Transverse colon (tissue), 4 donors: ENCODE results near the gene LNX1. TPM values are rescaled to one million over a fixed set of nuclear protein-coding genes. Genes with fewer than 3 reads are reported as not detected.

ENCODE experiments used
- DNase-seq: peaks from one replicate; pipeline ENCODE4 v3.0.0-alpha.2; 2019
- H3K27ac ChIP-seq, 4 donors: fragments of 200-600 bp; sonication (generic); 2 replicates each; pipeline ENCODE4 v1.5.1; 2016 to 2018; ENCODE audit warnings: inconsistent platforms in 4 of 4
- H3K27me3 ChIP-seq: fragments of 200-600 bp; sonication (generic); 2 replicates; pipeline ENCODE4 v1.5.1; 2017; ENCODE audit warnings: inconsistent platforms
- H3K36me3 ChIP-seq, 4 donors: fragments of 200-600 bp; sonication (generic); 2 replicates each; pipeline ENCODE4 v1.5.1; 2017 to 2019; ENCODE audit warnings: inconsistent platforms in 4 of 4
- H3K4me1 ChIP-seq, 4 donors: fragments of 200-600 bp; sonication (generic); 2 replicates each; pipeline ENCODE4 v1.5.1; 2017 to 2020; ENCODE audit warnings: inconsistent platforms in 4 of 4
- H3K4me3 ChIP-seq, 4 donors: fragments of 200-600 bp; sonication (generic); 1 replicate in 1 of 4; 2 replicates in 3 of 4; pipeline versions ENCODE4 v1.5.1 to v1.6.1; 2017 to 2019; ENCODE audit warnings: inconsistent platforms in 4 of 4
- H3K9me3 ChIP-seq, 2 donors: fragments of 200-600 bp; sonication (generic); 2 replicates each; pipeline ENCODE4 v1.5.1; 2017 to 2019; ENCODE audit warnings: inconsistent platforms in 2 of 2
- CTCF ChIP-seq, 5 experiments: fragments of 200-600 bp in 3 of 5; fragments of 450-650 bp in 2 of 5; sonication (generic) in 3 of 5; IDR thresholded peaks; 1 replicate in 2 of 5; 2 replicates in 3 of 5; pipeline ENCODE4 v1.5.1; 2016 to 2017; ENCODE audit warnings: antibody characterized with exemption in 5 of 5, inconsistent platforms in 3 of 5, mild to moderate bottlenecking in 2 of 5, moderate library complexity in 1 of 5
- EP300 ChIP-seq: sonication (generic); formaldehyde crosslinking; IDR thresholded peaks from one replicate; pipeline ENCODE4 v1.6.1; 2017; ENCODE audit warnings: antibody characterized with exemption, low read depth
- POLR2A ChIP-seq: fragments of 450-650 bp; IDR thresholded peaks from one replicate; pipeline ENCODE4 v1.6.1; 2016; ENCODE audit warnings: antibody characterized with exemption, mild to moderate bottlenecking, moderate library complexity
- POLR2AphosphoS5 ChIP-seq, 3 donors: sonication (generic); formaldehyde crosslinking; IDR thresholded peaks; one replicate each; pipeline ENCODE4 v1.6.1; 2016; ENCODE audit warnings: antibody characterized with exemption in 3 of 3
- WGBS, 2 donors: methylation state at CpG; one replicate each; pipeline ENCODE4 v1.1.5; 2018; ENCODE audit warnings: low coverage in 1 of 2; 5-methylcytosine and 5-hydroxymethylcytosine counted together
- in situ Hi-C, 4 donors: fragments of 200-750 bp; cut with MboI; loops; one replicate each; pipeline versions ENCODE4 v1.15.0 to v1.15.1; 2017; ENCODE audit warnings: low sequenced_read_pairs in 3 of 4, low pct_ligation_motif_present in 1 of 4, low pct_unique_long_range_greater_than_20kb in 1 of 4
- intact Hi-C: fragments of 100-400 bp; cut with DNase I; formaldehyde crosslinking; loops from one replicate; pipeline ENCODE4 v1.15.1; 2023; ENCODE audit warnings: low total_unique reads
- total RNA-seq, 4 donors: library from RNA; depleted of rRNA; stranded (reverse); fragments of >200 nt; gene quantifications; one replicate each; pipeline ENCODE4 v1.1.0, GENCODE V29; 2016

LNX1 gene
- total RNA-seq, 4 donors from 2014 or later, result 2.6 to 35.5 (median 18.1) TPM

- no peak for DNase-seq
- Histone ChIP-seq H3K36me3 (no peaks in the 10 kb centered on the region), H3K4me1 (no peaks in the 10 kb centered on the region), H3K27me3 (no peaks in the 10 kb centered on the region), H3K27ac (no peak overlapping the region), H3K9me3 (no peaks in the 10 kb centered on the region), H3K4me3 (no peak overlapping the region)
- in situ Hi-C loops (no loop called here), intact Hi-C loops (no loop called here)
- TF ChIP-seq CTCF (IDR thresholded peaks at IDR 0.05) (no peak), EP300 (no peak), POLR2A (no peak), POLR2AphosphoS5 (IDR thresholded peaks at IDR 0.05) (no peak)
- WGBS, 2 donors, result 99 to 100% methylated on average over 3 of the region's 3 CpGs
Measured at GRCh38 chr4:53613428-53613827, 22.1 kb upstream of the LNX1 start.

- H3K27me3 ChIP-seq, result no peaks in the 10 kb centered on the region
- intact Hi-C loops, result no loop called here
- WGBS, 2 donors, result 68 to 88% methylated on average over 3 to 4 of the region's 4 CpGs
- H3K27ac ChIP-seq, result no peak overlapping the region
- TF ChIP-seq EP300, result no peak
- no peak for TF ChIP-seq POLR2A
- TF ChIP-seq CTCF (IDR thresholded peaks at IDR 0.05), result no peak
- no peak for TF ChIP-seq POLR2AphosphoS5 (IDR thresholded peaks at IDR 0.05)
- no peaks in the 10 kb centered on the region for H3K9me3 ChIP-seq
- no peak for DNase-seq
- H3K4me1 ChIP-seq, result no peaks in the 10 kb centered on the region
- H3K4me3 ChIP-seq, result no peak overlapping the region
- H3K36me3 ChIP-seq, result no peaks in the 10 kb centered on the region
- in situ Hi-C loops, result no loop called here
Measured at GRCh38 chr4:53608649-53609048, 17.4 kb upstream of the LNX1 start.

- Histone ChIP-seq H3K4me3 (no peak overlapping the region), H3K27ac (no peak overlapping the region), H3K4me1 (no peaks in the 10 kb centered on the region), H3K36me3 (no peaks in the 10 kb centered on the region), H3K9me3 (no peaks in the 10 kb centered on the region), H3K27me3 (no peaks in the 10 kb centered on the region)
- intact Hi-C loops (no loop called here), in situ Hi-C loops (no loop called here)
- DNase-seq, result no peak
- 79 to 86% methylated on average over 3 of the region's 3 CpGs for WGBS, 2 donors
- TF ChIP-seq POLR2A, result no peak
- TF ChIP-seq EP300, result no peak
- no peak for TF ChIP-seq CTCF (IDR thresholded peaks at IDR 0.05)
- no peak for TF ChIP-seq POLR2AphosphoS5 (IDR thresholded peaks at IDR 0.05)
Measured at GRCh38 chr4:53608242-53608641, 17.0 kb upstream of the LNX1 start.

GRCh38 chr4:53605783-53606182 is 14.5 kb upstream of the LNX1 start:
- no peak for DNase-seq
- in situ Hi-C loops (no loop called here), intact Hi-C loops (no loop called here)
- TF ChIP-seq POLR2A (no peak), POLR2AphosphoS5 (IDR thresholded peaks at IDR 0.05) (no peak), EP300 (no peak), CTCF (IDR thresholded peaks at IDR 0.05) (no peak)
- H3K36me3 ChIP-seq, result no peaks in the 10 kb centered on the region
- no peak overlapping the region for H3K27ac ChIP-seq
- no peaks in the 10 kb centered on the region for H3K9me3 ChIP-seq
- no peaks in the 10 kb centered on the region for H3K4me1 ChIP-seq
- H3K4me3 ChIP-seq, result no peak overlapping the region
- H3K27me3 ChIP-seq, result no peaks in the 10 kb centered on the region
- WGBS, 2 donors, result 38 to 51% methylated on average over 3 of the region's 3 CpGs
